Measurements from ENCODE around the gene NDUFA9. TPM values are rescaled to one million over a fixed set of nuclear protein-coding genes. Genes with fewer than 3 reads are reported as not detected.

The NDUFA9 gene
- total and polyA plus RNA-seq, 2 of the 13 experiments (the other 11 are each of a cell fraction or from before 2014, with no cell fraction given) = 68.0 to 150 TPM

- TF ChIP-seq ZNF646 (CRISPR knock-in tag; IDR thresholded peaks at IDR 0.05) (no peak), STAT5B (CRISPR knock-in tag; IDR thresholded peaks at IDR 0.05) (no peak), PAF1 (CRISPR knock-in tag; IDR thresholded peaks at IDR 0.05) (no peak), DMAP1 (CRISPR knock-in tag; IDR thresholded peaks at IDR 0.05) (peak; percentile 66; the same call in 1 of the 2 replicates), SOX6 (IDR thresholded peaks at IDR 0.05) (no peak), SOX6 (CRISPR knock-in tag; IDR thresholded peaks at IDR 0.05) (peak; percentile 53; the same call in 1 of the 2 replicates), BRCA1 (CRISPR knock-in tag; IDR thresholded peaks at IDR 0.05) (no peak), SNRNP70 (IDR thresholded peaks at IDR 0.05; ENCODE audit: low read depth, low read length) (no peak), TOE1 (CRISPR knock-in tag; IDR thresholded peaks at IDR 0.05) (peak; percentile 47; the same call in 1 of the 2 replicates), POLR2AphosphoS5 (IDR thresholded peaks at IDR 0.05; ENCODE audit: low read depth, low read length) (peak; percentile 92), IKZF1 (IDR thresholded peaks at IDR 0.05) (no peak), EHMT2 (IDR thresholded peaks at IDR 0.05; ENCODE audit: borderline replicate concordance, low read depth, low read length) (no peak; the same call in 1 of the 2 replicates), PAWR (CRISPR knock-in tag; IDR thresholded peaks at IDR 0.05; ENCODE audit: borderline replicate concordance) (no peak), HNF1B (CRISPR knock-in tag; IDR thresholded peaks at IDR 0.05) (peak; percentile 87; the same call in 1 of the 2 replicates), ZSCAN31 (CRISPR knock-in tag; IDR thresholded peaks at IDR 0.05; ENCODE audit: low read depth) (no peak), ZNF34 (CRISPR knock-in tag; IDR thresholded peaks at IDR 0.05; ENCODE audit: borderline replicate concordance) (no peak), SMYD3 (CRISPR knock-in tag; IDR thresholded peaks at IDR 0.05) (no peak), ZNF136 (CRISPR knock-in tag; IDR thresholded peaks at IDR 0.05; ENCODE audit: low read depth) (peak; percentile 63; the same call in 1 of the 2 replicates), XRCC5 (optimal IDR thresholded peaks at IDR 0.05; ENCODE audit: low read length) (peak; percentile 44), DR1 (CRISPR knock-in tag; IDR thresholded peaks at IDR 0.05) (0 out of 2 replicates have a peak, but pooled peaks have one; percentile 34), ZNF652 (CRISPR knock-in tag; IDR thresholded peaks at IDR 0.05; ENCODE audit: borderline replicate concordance, low read depth) (peak; percentile 28; the same call in 1 of the 2 replicates), POGZ (CRISPR knock-in tag; IDR thresholded peaks at IDR 0.05) (peak; percentile 80), MAZ (IDR thresholded peaks at IDR 0.05; ENCODE audit: borderline replicate concordance, low read depth, low read length) (no peak), MAZ (CRISPR knock-in tag; IDR thresholded peaks at IDR 0.05; ENCODE audit: low read depth) (peak; percentile 30; the same call in 1 of the 2 replicates)
These were observed at the start of gene NDUFA9, which contains the start of gene AKAP3 (continued) for GRCh38 chr12:4648501-4649357.
